Esophagus squamous epithelium (tissue), 5 donors: ENCODE results near the gene MYO16. TPM values are rescaled to one million over a fixed set of nuclear protein-coding genes. Genes with fewer than 3 reads are reported as not detected.

Experiments used
- DNase-seq: peaks from one replicate; lab custom pipeline; 2025; lab: John Stamatoyannopoulos, UW
- H3K27ac ChIP-seq, 4 donors: fragments of 200-600 bp; sonication (generic); one replicate each; pipeline ENCODE4 v1.5.1; 2016 to 2019; ENCODE audit warnings: mild to moderate bottlenecking in 1 of 4
- H3K27me3 ChIP-seq, 4 donors: fragments of 200-600 bp; sonication (generic); 1 replicate in 3 of 4; 2 replicates in 1 of 4; pipeline versions ENCODE4 v1.5.1 to v1.6.0; 2017 to 2021; ENCODE audit warnings: antibody characterized with exemption in 1 of 4
- H3K36me3 ChIP-seq, 3 donors: fragments of 200-600 bp; sonication (generic); one replicate each; pipeline ENCODE4 v1.5.1; 2016 to 2019
- H3K4me1 ChIP-seq, 3 donors: fragments of 200-600 bp; sonication (generic); one replicate each; pipeline ENCODE4 v1.5.1; 2017 to 2019
- H3K4me3 ChIP-seq, 4 donors: fragments of 200-600 bp; sonication (generic); 1 replicate in 3 of 4; 2 replicates in 1 of 4; pipeline ENCODE4 v1.5.1; 2016 to 2019; ENCODE audit warnings: mild to moderate bottlenecking in 2 of 4, moderate library complexity in 1 of 4
- H3K9me3 ChIP-seq, 3 donors: fragments of 200-600 bp; sonication (generic); one replicate each; pipeline ENCODE4 v1.5.1; 2016 to 2019
- POLR2A ChIP-seq, 4 donors: fragments of 450-650 bp; IDR thresholded peaks; one replicate each; pipeline ENCODE4 v1.6.1; 2017; ENCODE audit warnings: antibody characterized with exemption in 4 of 4, mild to moderate bottlenecking in 4 of 4, moderate library complexity in 3 of 4
- WGBS, 2 donors: methylation state at CpG; one replicate each; pipeline ENCODE4 v1.1.5; 2018; 5-methylcytosine and 5-hydroxymethylcytosine counted together
- intact Hi-C: fragments of 100-400 bp; cut with DNase I; formaldehyde crosslinking; loops from one replicate; pipeline ENCODE4 v1.15.0; 2022
- total RNA-seq, 4 donors: library from RNA; depleted of rRNA; stranded (reverse); fragments of >200 nt; gene quantifications; one replicate each; pipeline ENCODE4 v1.1.0, GENCODE V29; 2016
- TF ChIP-seq, protein P1 (sequence below), 6 experiments: fragments of 450-650 bp in 4 of 6; fragments of 200-600 bp in 2 of 6; sonication (generic) in 2 of 6; IDR thresholded peaks; one replicate each; pipeline ENCODE4 v1.5.1; 2016 to 2019; ENCODE audit warnings: antibody characterized with exemption in 6 of 6, mild to moderate bottlenecking in 4 of 6, moderate library complexity in 4 of 6
- donor health status: DM: yes; HTN: yes; CAD: no.

Gene MYO16
- total RNA-seq, 4 donors from 2014 or later: 0.09 to 2.1 TPM; not detected in 2

DNA sequence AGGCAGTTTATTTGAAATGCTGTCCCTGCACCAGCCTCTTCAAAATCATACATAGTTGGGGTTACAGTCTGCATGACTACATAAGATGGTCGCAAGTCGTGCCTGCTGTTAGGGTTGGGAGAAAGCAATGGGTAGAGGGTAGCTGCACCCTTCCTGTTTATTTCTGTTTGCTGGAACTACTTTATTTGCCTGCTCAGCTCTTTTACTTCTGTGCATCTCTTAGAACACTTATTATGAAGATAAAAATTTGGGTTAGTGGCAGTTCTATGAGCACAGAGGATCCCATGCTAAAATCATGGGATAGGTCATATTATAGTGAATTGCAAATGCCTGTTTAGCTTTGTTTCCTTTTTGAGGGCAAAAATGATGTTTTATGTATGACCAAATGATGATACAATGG, 160.1 kb downstream of the MYO16 start:
- no peaks in the 10 kb centered on the region for H3K36me3 ChIP-seq
- H3K4me1 ChIP-seq: no peaks in the 10 kb centered on the region
- 85 to 88% methylated on average over 2 of the region's 2 CpGs for WGBS, 2 donors
- no peak for TF ChIP-seq POLR2A (IDR thresholded peaks at IDR 0.05)
- TF ChIP-seq, protein P1, sequence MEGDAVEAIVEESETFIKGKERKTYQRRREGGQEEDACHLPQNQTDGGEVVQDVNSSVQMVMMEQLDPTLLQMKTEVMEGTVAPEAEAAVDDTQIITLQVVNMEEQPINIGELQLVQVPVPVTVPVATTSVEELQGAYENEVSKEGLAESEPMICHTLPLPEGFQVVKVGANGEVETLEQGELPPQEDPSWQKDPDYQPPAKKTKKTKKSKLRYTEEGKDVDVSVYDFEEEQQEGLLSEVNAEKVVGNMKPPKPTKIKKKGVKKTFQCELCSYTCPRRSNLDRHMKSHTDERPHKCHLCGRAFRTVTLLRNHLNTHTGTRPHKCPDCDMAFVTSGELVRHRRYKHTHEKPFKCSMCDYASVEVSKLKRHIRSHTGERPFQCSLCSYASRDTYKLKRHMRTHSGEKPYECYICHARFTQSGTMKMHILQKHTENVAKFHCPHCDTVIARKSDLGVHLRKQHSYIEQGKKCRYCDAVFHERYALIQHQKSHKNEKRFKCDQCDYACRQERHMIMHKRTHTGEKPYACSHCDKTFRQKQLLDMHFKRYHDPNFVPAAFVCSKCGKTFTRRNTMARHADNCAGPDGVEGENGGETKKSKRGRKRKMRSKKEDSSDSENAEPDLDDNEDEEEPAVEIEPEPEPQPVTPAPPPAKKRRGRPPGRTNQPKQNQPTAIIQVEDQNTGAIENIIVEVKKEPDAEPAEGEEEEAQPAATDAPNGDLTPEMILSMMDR (IDR thresholded peaks at IDR 0.05): no peak
- intact Hi-C loops: no loop called here
- no peak for DNase-seq
- H3K27ac ChIP-seq: no peak overlapping the region
- H3K27me3 ChIP-seq: no peaks in the 10 kb centered on the region
- no peaks in the 10 kb centered on the region for H3K9me3 ChIP-seq
- no peak overlapping the region for H3K4me3 ChIP-seq

DNA sequence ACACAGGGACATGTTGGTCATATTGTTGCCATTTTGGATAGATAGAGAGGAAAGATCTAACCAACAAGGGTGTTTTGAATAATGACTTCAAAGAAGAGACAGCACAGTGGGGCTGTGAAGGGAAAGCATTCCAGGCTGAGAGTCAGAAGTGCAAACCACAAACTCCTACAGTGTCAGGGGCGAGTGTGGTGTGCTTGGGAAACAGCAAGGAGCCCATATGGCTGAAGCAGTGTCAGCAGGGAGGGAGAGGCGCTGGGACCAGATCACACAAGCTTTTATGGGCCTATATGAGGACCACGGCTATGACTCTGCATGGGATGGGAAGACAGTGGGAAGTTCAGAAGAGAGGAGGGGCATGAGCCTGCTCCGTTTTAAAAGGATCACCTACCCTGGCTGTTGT, 166.4 kb downstream of the MYO16 start:
- DNase-seq: no peak
- 39 to 60% methylated on average over 4 of the region's 4 CpGs for WGBS, 2 donors

DNA sequence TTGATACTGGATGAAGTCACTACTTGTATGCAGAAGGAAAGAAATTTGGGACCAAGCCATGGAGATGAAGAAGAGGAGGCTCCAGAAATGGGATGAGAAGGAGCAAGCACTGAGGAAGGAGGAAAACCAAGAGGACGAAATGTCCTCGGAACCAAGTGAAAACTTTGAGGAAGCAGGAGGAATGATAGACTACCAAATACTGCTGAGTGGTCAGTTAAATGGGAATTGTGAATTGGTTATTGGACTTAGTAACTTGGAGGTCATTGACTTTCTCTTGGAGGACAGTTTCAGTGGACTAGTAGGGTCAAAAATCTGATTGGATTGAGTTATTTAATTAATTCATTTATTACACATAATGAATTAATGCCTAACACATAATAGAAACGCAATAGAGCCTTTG, 167.9 kb downstream of the MYO16 start:
- 75 to 78% methylated on average over 3 of the region's 3 CpGs for WGBS, 2 donors
- Histone ChIP-seq H3K4me1 (no peaks in the 10 kb centered on the region), H3K36me3 (no peaks in the 10 kb centered on the region), H3K9me3 (no peaks in the 10 kb centered on the region), H3K4me3 (no peak overlapping the region), H3K27me3 (no peaks in the 10 kb centered on the region), H3K27ac (no peak overlapping the region)
- no peak for DNase-seq
- intact Hi-C loops: no loop called here
- TF ChIP-seq POLR2A (IDR thresholded peaks at IDR 0.05): no peak
- TF ChIP-seq, protein P1 (IDR thresholded peaks at IDR 0.05): no peak

More for the DNA sequence above, 166.4 kb downstream of the MYO16 start:
- no peaks in the 10 kb centered on the region for H3K36me3 ChIP-seq
- H3K4me3 ChIP-seq: no peak overlapping the region
- TF ChIP-seq POLR2A (IDR thresholded peaks at IDR 0.05): no peak
- TF ChIP-seq, protein P1 (IDR thresholded peaks at IDR 0.05): no peak
- no peaks in the 10 kb centered on the region for H3K4me1 ChIP-seq
- H3K9me3 ChIP-seq: no peaks in the 10 kb centered on the region
- H3K27ac ChIP-seq: no peak overlapping the region
- intact Hi-C loops: no loop called here
- H3K27me3 ChIP-seq: no peaks in the 10 kb centered on the region

DNA sequence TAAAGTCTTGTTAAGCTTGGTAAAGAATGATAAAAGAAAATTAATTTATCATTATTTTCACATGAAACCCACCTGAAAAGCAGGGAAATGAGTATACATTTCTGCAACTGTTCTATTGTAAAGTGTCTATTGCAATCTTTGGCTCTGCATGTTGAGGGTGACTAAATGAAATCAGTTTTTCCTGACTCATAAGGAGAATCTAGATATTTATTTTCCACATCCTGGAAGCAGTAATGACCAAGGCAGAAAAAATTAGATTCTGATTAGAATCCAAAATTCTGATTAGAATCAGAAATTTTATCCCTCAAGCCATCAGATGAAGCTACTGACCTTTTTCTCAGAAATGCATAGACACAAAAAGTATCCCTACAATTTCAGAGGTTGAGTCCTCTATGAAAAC, 178.4 kb downstream of the MYO16 start:
- Histone ChIP-seq H3K27me3 (no peaks in the 10 kb centered on the region), H3K27ac (no peak overlapping the region), H3K9me3 (no peaks in the 10 kb centered on the region), H3K4me1 (no peaks in the 10 kb centered on the region), H3K4me3 (no peak overlapping the region), H3K36me3 (no peaks in the 10 kb centered on the region)
- TF ChIP-seq POLR2A (IDR thresholded peaks at IDR 0.05): no peak
- TF ChIP-seq, protein P1 (IDR thresholded peaks at IDR 0.05): no peak
- DNase-seq: no peak
- intact Hi-C loops: no loop called here

DNA sequence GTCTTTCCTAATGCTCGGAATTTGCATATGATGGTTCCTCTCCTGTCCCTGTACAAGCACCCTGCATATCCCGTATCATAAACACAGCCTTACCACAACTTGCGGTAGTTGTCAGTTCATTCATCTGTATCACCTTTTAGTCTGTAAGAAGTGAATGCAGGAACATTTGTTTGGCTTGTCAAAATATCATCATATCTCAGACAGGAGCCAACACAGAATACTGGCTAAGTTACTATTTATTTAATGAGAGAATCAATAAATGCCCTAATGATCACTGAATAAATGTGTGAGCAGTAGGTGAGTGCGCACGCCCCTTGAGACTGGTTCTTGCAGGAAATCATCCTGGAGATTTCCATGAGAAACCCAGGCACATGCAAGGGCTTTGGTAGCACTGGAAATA, 182.8 kb downstream of the MYO16 start:
- Histone ChIP-seq H3K4me3 (no peak overlapping the region), H3K27ac (no peak overlapping the region), H3K27me3 (no peaks in the 10 kb centered on the region), H3K9me3 (no peaks in the 10 kb centered on the region), H3K4me1 (no peaks in the 10 kb centered on the region), H3K36me3 (no peaks in the 10 kb centered on the region)
- WGBS, 2 donors: 82 to 84% methylated on average over 5 of the region's 5 CpGs
- no peak for TF ChIP-seq POLR2A (IDR thresholded peaks at IDR 0.05)
- TF ChIP-seq, protein P1 (IDR thresholded peaks at IDR 0.05): no peak
- DNase-seq: no peak
- intact Hi-C loops: no loop called here
